HG03354 (cell line): ENCODE data around the gene OR52E4.

Source experiments
- ATAC-seq: cut with Tn5 transposase; IDR thresholded peaks from one replicate; pipeline ENCODE4 v1.9.1; 2021; ENCODE audit warnings: mild to moderate bottlenecking; ENCODE audit not compliant: unreplicated experiment, poor library complexity, severe bottlenecking

Gene OR52E4

GRCh38 chr11:5928271-5928670 lies 47.8 kb downstream of the OR52E4 start:
- ATAC-seq = no peak

DNA sequence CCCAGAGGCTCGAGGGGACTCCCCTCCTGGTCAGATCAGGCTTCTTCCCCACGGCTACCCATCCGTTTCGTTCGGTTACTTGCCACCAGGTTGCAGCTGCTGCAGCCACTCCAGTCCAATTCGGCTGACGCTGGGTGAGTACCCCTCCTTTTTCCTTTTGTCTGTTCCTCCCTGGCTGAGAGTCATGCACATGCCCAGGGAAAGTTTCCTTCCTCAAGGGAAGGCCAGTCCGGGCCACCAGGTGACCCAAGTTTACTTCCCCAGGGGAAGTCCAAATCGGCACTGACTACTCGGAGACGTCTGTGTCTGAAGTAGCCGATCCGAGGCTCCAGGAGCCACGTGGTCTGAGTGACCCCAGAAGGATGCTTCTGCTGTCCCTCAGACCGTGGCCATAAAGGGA lies 48.4 kb downstream of the OR52E4 start:
- ATAC-seq = no peak

- ATAC-seq = no peak
These were observed 49.3 kb downstream of the OR52E4 start for GRCh38 chr11:5929571-5930368.

GRCh38 chr11:5930614-5931013 lies 50.2 kb downstream of the OR52E4 start:
- ATAC-seq = no peak

DNA sequence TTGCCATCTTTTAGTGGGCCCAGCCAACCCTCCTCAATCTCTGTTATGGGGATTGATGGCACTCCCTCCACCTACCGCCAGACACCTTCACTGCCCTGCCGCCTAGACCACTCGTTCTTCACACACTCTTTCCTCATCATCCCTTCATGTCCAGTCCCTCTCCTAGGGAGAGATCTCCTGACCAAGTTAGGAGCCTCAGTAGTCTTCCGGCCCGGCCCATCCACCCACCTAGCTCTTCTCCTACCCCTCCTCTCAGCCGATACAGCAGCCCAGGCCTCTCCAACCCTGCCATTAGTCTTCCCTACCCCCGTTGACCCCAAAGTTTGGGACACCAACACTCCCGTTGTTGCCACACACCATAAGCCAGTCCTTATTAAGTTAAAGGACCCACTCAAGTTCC lies 50.6 kb downstream of the OR52E4 start:
- ATAC-seq = no peak

- ATAC-seq = no peak
These were observed 52.2 kb downstream of the OR52E4 start for GRCh38 chr11:5932671-5933070.

GRCh38 chr11:5933116-5933515 lies 52.7 kb downstream of the OR52E4 start:
- ATAC-seq = no peak
